NCI-H82 (cell line): ENCODE measurements around the gene SOCS3.

Experiments used
- DNase-seq: peaks from one replicate; lab custom pipeline; 2025; lab: John Stamatoyannopoulos, UW

The SOCS3 gene

GRCh38 chr17:78307887-78308638 lies 51.8 kb downstream of the SOCS3 start:
- DNase-seq = no peak

GRCh38 chr17:78306913-78307312 lies 53.0 kb downstream of the SOCS3 start:
- DNase-seq = no peak
